Measurements from ENCODE around the gene KLHDC3. TPM values are rescaled to one million over a fixed set of nuclear protein-coding genes. Genes with fewer than 3 reads are reported as not detected.

Gene KLHDC3
- total RNA-seq, 3 donors from 2014 or later: 53.4 to 84.1 (median 57.3) TPM

- Histone ChIP-seq H3K4me1 (ENCODE audit: low read depth) (peaks cover 29% of the 10 kb centered on the region), H3K9me3 (no peaks in the 10 kb centered on the region), H3K36me3 (ENCODE audit: low read depth) (peaks cover 4% of the 10 kb centered on the region), H3K4me3 (peak overlapping the region; percentile 31)
- DNase-seq (no peak), ATAC-seq (no peak)
- intact Hi-C loops (cut with DNase I, micrococcal nuclease): no loop called here
- no peak for TF ChIP-seq CTCF (IDR thresholded peaks at IDR 0.05)
These were observed 423 bp downstream of the KLHDC3 start for GRCh38 chr6:43014434-43014909.

- TF ChIP-seq CTCF (IDR thresholded peaks at IDR 0.05): no peak
- Histone ChIP-seq H3K4me1 (ENCODE audit: low read depth) (peaks cover 32% of the 10 kb centered on the region), H3K36me3 (ENCODE audit: low read depth) (peaks cover 4% of the 10 kb centered on the region)
These were observed 2.3 kb downstream of the KLHDC3 start for GRCh38 chr6:43016176-43016942.

GRCh38 chr6:43016943-43017334 is 2.9 kb downstream of the KLHDC3 start:
- H3K4me1 ChIP-seq (ENCODE audit: low read depth): peaks cover 32% of the 10 kb centered on the region
- H3K36me3 ChIP-seq (ENCODE audit: low read depth): peaks cover 4% of the 10 kb centered on the region
- ATAC-seq (no peak), DNase-seq (no peak)
- H3K4me3 ChIP-seq: no peak overlapping the region
- TF ChIP-seq CTCF (IDR thresholded peaks at IDR 0.05): no peak
- no peaks in the 10 kb centered on the region for H3K9me3 ChIP-seq
- intact Hi-C loops (cut with DNase I, micrococcal nuclease): no loop called here

More at GRCh38 chr6:43016176-43016942, 2.3 kb downstream of the KLHDC3 start:
- intact Hi-C loops (cut with DNase I, micrococcal nuclease): no loop called here
- ATAC-seq: no peak
- H3K4me3 ChIP-seq: no peak overlapping the region
- DNase-seq: no peak
- H3K9me3 ChIP-seq: no peaks in the 10 kb centered on the region

- intact Hi-C loops (cut with DNase I, micrococcal nuclease): no loop called here
- H3K4me3 ChIP-seq: no peak overlapping the region
- TF ChIP-seq CTCF (IDR thresholded peaks at IDR 0.05): no peak
- no peak for ATAC-seq
- no peaks in the 10 kb centered on the region for H3K36me3 ChIP-seq (ENCODE audit: low read depth)
- H3K4me1 ChIP-seq (ENCODE audit: low read depth): peaks cover 30% of the 10 kb centered on the region
- no peaks in the 10 kb centered on the region for H3K9me3 ChIP-seq
- DNase-seq: no peak
These were observed 5.1 kb downstream of the KLHDC3 start for GRCh38 chr6:43019152-43019551.

GRCh38 chr6:43020052-43020705 is 6.1 kb downstream of the KLHDC3 start:
- Histone ChIP-seq H3K36me3 (ENCODE audit: low read depth) (no peaks in the 10 kb centered on the region), H3K4me3 (no peak overlapping the region), H3K4me1 (ENCODE audit: low read depth) (peaks cover 24% of the 10 kb centered on the region), H3K9me3 (no peaks in the 10 kb centered on the region)
- TF ChIP-seq CTCF (IDR thresholded peaks at IDR 0.05): no peak
- ATAC-seq (no peak), DNase-seq (no peak)
- intact Hi-C loops (cut with DNase I, micrococcal nuclease): no loop called here

Data from mucosa of descending colon (tissue), 3 donors.